H54 (cell line): ENCODE measurements around the gene RAD51.
A peak's percentile ranks its signal among the peaks of the same experiment; 100 is the strongest.

Experiments used
- DNase-seq: peaks from one replicate; pipeline ENCODE4 v3.0.0; 2011; ENCODE audit warnings: low spot score, mixed read lengths; ENCODE audit not compliant: insufficient read length
- FAIRE-seq: peaks from 3 replicates; lab custom pipeline; 2011; peaks lifted over from hg19 to GRCh38; lab: Jason Lieb, UNC
- POLR2A ChIP-seq: IDR thresholded peaks from 2 replicates; pipeline ENCODE4 v1.6.1; 2011; ENCODE audit warnings: low read depth, mild to moderate bottlenecking, low read length

Gene RAD51

DNA sequence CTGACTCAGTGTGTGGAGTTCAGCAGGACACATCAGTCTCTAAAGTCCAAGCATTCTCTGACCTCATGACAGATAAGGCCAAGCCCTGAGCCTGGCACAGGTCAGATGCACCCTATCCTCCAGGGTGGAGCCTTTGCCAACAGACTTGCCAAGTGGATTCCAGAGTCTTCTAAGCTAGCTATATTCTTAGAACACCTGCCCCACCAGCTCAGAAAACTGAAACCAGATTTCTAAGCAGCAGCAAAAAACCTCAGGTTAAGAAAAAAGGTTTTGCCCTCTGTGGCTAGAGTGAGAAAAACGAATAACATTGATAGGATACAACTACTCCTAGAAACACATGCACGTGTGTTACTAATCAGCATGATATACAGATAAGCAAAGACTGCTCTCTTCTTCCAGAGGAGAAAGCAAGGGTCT is 48.5 kb downstream of the RAD51 start:
- no peak for DNase-seq
- FAIRE-seq, result no peak
- TF ChIP-seq POLR2A, result no peak

DNA sequence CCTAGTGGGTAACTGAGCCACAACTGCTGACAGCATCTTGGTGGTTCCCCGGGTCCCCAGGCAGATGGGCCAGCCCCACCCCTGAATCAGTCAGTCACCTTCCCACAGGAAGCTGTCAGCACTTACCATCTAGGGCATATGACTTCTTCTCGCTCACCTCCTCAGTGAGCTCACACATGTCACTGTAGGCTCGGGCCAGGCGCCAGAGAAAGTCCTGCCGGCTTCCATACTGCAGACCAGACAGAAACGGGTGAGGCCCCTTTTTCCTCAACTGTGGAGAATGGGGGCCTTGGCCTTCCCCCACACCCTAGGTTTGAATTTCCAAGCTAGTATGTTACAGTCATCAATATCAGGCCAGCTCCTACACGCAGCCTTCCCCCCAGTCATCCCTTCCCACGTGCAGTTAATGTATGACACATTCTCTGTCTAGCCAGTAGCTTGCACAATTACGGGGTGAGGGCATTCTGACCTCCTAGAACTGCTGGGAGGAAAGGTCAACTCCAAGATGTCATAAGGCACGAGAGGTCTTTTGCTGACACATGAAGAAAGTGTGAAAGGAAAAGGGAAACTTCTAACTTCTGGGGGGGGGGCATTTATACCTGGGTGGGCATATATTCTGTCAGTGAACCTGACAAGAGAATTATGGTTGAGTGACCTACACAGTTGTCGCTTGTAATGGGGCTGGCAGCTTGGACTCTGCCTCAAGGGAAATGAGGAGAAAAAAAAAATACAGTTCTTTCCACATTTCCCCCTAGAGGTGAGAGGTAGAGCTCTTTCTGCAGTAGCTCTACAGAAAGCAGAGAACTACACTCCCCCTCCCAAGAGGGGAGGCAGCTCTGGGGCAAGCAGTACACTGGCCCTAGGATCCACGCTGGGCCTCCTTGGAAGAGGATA is 49.2 kb downstream of the RAD51 start:
- TF ChIP-seq POLR2A, result no peak
- FAIRE-seq (no peak), DNase-seq (peak; percentile 45)

DNA sequence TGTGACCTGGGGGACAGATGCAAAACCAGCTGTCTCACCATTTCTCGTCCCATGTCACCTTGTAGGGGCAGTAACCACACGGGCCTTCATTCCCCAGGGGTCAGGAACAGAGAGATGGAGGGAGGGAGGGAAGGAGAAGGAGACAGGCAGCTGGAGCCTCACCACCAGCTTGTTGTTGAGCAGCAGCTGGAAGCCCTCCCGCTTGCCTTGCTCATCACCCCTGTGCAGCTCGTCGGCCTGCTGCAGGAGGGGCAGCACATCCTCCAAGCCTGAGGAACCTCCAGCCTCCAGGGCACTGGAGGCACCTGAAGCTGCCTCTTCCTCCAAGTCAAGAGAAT is 49.8 kb downstream of the RAD51 start:
- TF ChIP-seq POLR2A, result no peak
- FAIRE-seq (no peak), DNase-seq (no peak)

DNA sequence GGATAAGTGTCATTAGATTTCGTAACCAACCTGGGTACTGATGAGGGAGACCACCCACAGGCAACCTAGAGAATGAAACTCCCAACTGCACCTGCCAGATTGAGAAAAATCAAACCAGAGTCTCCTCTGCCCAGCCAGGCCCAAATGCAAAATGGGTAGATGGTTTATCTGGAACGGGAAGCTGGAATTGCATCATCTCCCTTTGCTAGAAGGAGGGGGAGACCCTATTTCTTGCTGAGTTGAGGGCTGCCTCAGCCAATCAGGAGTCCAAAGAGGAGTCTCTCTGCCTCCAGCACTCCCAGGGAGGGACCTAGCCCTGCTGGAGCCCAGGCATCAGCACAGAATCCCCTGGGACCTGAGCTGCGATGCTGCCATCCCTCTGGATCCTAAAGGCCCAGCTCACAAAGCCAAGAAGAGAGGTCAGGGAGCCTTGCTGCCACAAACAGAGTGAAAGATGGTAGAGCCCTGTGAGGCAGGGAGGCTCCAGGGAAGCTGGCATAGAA is 52.0 kb downstream of the RAD51 start:
- FAIRE-seq (no peak), DNase-seq (no peak)
- no peak for TF ChIP-seq POLR2A

DNA sequence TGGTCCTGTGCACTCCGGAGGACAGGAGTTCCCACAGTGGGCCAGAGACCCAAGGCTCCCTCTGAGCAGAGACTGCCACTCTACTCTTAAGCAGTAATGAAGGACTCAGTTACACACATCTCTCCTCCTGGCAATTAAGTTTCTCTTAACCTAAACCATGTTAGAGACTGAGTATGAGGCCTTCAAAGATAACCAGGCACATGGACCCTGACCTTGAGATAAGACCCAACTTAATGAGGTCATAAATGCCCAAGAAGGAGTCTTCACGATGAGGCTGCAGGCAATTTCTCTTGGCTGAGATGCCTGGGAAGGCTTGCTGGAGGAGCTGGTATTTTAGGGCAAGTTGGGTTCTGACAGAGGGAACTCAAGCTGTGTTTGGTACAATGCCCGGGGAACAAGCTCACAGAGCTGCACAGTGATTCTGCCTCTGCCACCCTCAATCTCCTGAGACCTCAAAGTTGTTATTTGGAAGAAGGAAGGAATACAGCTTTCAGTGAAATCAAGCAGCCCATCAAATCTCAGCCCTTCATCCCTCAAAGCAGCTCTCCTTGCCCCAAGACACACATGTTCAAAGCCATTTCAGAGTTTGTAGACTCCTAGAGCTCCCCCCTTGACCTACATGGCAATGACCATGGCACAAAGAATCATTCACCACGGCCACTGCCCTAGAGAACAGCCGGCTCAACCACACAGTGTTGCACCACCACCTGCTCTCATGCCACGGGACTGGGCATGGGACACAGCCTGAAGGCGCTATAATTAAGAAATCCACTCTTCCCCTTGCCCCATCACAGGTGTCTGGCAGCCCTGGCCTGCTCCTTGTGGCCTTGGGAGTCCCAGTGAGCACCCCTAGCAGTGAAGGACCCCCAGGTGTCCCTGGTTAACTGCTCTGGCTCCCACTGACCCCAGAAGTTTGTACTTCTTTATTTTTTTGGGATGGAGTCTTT is 53.0 kb downstream of the RAD51 start:
- FAIRE-seq, result no peak
- TF ChIP-seq POLR2A, result no peak
- no peak for DNase-seq

DNA sequence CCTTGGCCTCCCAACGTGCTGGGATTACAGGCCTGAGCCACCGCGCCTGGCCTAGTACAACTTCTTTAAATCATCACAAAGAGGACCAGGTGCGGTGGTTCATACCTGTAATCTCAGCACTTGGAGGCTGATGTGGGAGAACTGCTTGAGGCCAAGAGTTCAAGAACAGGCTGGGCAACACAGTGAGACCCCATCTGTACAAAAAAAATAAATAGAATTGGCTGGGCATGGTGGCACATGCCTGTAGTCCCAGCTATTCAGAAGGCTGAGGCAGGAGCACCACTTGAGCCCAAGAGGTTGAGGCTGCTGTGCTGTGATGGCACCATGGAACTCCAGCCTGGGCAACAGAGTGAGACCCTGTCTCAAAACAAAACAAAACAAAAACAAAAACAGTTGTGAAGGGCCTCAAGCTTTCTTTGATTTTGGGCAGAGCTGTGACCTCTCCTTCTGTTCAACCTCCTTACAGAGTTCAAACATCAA is 54.2 kb downstream of the RAD51 start:
- no peak for FAIRE-seq
- no peak for DNase-seq
- TF ChIP-seq POLR2A, result no peak

DNA sequence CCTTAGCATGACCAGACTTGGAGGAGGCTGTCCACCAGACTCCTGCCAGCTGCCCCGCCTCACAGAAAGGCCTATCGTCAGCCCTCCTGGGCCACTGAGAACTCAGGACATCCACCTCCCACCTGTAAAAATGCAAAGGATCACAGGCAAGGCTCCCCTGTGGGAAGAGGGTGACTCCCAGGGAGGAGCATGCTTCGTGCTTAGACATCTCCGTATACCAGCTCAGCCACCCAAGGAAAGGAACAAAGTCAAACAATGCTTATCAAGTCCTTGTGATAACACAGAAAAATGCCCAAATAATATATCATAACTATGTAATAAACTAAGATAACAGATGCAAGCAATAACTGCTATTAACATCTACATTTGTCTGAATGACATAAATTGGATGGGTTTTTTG is 55.9 kb downstream of the RAD51 start:
- DNase-seq, result no peak
- no peak for TF ChIP-seq POLR2A
- no peak for FAIRE-seq

DNA sequence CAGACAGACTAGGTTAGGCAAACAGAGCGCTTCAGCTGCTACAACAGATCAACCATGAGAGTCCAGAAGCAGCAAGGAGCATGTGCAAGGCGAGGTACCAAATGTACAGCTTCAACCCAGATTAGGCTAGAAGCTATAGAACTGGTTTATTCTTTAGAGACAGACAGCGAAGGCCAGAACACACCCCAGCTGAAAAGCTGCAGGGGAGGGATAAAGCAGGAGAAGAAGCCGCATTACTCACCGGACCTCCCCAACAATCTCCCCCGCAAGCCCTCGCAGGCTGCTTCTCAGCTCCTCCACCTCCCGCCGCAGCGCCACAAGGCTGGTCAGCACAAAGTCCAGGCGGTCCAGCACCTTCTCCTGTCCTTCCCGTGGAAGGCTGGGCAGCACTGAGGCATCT is 56.8 kb downstream of the RAD51 start:
- FAIRE-seq (no peak), DNase-seq (no peak)
- no peak for TF ChIP-seq POLR2A

DNA sequence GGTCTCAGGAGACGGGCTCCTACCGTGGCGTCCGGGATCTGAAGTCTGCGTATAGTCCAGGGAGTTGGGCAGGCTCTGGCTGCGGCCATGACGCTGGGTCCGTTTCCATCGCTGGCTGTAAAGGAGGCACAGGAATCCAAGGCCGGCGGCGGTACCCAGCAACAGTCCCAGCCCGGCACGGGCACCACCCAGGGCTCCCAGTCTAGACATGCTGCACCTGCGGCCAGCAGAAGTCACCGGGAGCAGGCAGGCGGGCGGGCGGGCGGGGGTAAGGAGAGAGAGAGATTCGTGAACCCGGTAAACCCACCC is 59.6 kb downstream of the RAD51 start:
- no peak for TF ChIP-seq POLR2A
- no peak for FAIRE-seq
- no peak for DNase-seq

DNA sequence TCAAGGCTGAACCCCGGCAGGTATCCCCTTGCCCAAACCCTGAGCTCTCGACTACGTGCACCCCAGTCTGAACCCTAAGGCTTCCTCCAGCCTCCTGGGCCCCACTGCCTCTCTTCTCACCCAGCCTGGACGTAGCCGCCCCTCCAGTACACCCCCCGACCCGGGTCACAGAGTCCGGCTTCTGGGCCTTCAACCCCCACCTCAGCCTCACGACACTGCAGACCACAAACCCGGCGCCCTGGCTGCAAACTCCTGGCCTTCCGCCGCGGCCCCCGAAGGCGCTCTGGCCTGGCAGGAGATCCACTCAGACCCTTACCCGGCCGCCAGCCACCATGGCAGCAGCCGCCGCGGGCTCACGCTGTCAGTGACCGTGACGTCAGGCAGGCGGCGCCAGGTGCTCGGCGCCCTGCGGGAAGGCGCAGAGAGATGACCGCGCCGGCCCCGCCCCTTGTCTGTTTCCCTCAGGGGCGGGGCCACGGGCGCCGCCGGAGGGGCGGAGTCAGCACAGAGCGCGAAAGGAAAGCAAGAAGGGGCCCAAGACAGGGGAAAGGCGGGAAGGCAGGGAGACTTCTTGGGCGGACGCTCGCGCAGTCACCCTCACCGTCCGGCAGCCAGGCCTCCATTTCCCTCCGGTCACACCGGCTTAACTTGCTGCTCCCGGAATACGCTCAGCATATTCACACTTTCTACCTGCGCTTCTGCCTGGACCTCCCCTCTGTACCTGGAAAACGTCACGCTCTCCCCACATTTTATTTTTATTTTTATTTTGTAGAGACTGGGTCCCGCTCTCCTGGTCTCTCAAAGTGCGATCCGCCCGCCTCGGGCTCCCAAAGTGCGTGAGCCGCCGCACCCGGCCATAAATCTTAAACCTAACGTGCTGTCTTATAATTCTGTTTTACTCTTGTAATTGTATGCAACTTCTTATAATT is 60.2 kb downstream of the RAD51 start, which contains the start of gene RMDN3:
RMDN3 (minus strand) TSS at position 372 of the 929 bp plus-strand sequence. CDS start 471 bp downstream, outside the sequence.
- peak; percentile 64 for TF ChIP-seq POLR2A
- FAIRE-seq, result peak; percentile 38
- DNase-seq, result peak; percentile 89

DNA sequence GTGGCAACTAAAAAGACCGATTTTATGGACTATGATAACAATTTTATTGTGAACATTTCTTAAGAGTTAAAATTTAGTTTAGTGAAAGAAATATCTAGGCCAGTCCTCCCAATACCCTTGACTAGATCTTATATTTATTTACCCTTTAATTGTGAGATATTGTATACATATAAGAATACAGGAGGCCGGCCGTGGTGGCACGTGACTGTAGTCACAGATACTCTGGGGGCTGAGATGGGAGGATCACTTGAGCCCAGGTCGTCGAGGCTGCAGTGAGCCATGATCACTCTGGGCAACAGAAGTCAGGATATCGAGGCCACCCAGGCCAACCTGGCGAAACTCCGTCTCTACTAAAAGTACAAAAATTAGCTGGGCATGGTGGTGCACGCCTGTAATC is 60.8 kb downstream of the RAD51 start:
- no peak for FAIRE-seq
- no peak for TF ChIP-seq POLR2A
- no peak for DNase-seq

DNA sequence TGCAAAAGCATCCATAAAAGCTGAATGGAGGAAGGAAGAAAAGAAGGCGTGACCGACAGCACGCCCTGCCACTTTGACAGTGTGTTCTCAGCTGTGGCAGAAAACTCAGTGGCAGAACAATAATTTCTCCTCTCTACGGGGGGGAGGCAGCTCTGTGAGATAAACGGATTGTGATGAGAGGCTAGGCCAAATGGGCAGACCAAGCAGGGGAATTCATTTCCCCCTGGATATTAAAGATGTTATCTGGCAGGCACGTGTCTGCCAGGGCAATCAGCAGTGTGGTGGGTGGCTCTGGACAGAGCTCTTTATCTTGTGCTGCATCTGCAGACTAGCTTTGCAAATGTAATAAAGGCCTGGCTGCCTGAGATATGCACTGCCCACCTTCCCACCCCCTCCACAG is 62.0 kb downstream of the RAD51 start:
- no peak for FAIRE-seq
- no peak for DNase-seq
- TF ChIP-seq POLR2A, result no peak

DNA sequence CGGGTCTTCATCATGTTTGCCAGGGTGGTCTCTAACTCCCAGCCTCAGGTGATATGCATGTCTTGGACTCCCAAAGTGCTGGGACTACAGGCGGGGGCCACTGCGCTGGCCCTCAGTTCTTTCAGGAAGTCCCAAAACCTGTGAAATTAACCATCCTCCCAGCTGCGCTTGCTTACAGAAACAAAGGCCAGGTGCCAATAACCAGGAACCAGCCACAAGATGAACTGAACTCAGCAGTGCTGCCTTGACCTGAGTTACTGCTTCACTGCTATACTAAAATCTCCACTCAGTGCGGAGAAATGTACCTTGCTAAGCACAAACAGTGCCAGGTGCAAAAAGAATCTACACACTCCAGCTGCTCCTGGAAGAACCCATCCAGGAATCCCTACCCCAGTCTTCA is 65.0 kb downstream of the RAD51 start:
- TF ChIP-seq POLR2A, result no peak
- DNase-seq, result no peak
- FAIRE-seq, result no peak
